Liver (tissue), 9 donors: ENCODE data around the gene ZNF775. TPM values are rescaled to one million over a fixed set of nuclear protein-coding genes. Genes with fewer than 3 reads are reported as not detected.

Experiments used
- DNase-seq: peaks from one replicate; pipeline ENCODE4 v3.0.0-alpha.2; 2017; ENCODE audit warnings: low spot score
- H3K27ac ChIP-seq, 2 donors: one replicate each; pipeline ENCODE4 v1.7.0; 2013; ENCODE audit warnings: inconsistent platforms in 2 of 2, low read length in 2 of 2, control low read depth in 1 of 2, low read depth in 1 of 2, mild to moderate bottlenecking in 1 of 2
- H3K27me3 ChIP-seq, 4 donors: one replicate each; pipeline versions ENCODE4 v1.6.1 to v1.7.0; 2013; ENCODE audit warnings: low read length in 3 of 4, inconsistent platforms in 1 of 4, mild to moderate bottlenecking in 1 of 4, moderate library complexity in 1 of 4; ENCODE audit not compliant: control insufficient read depth in 4 of 4, insufficient read depth in 4 of 4
- H3K36me3 ChIP-seq, 4 donors: one replicate each; pipeline versions ENCODE4 v1.6.1 to v1.7.0; 2013; ENCODE audit warnings: low read length in 3 of 4, mild to moderate bottlenecking in 3 of 4, low read depth in 1 of 4, moderate library complexity in 1 of 4; ENCODE audit not compliant: control insufficient read depth in 4 of 4, insufficient read depth in 3 of 4
- H3K4me1 ChIP-seq, 4 donors: one replicate each; pipeline versions ENCODE4 v1.6.1 to v1.7.0; 2013; ENCODE audit warnings: low read length in 3 of 4, mild to moderate bottlenecking in 3 of 4, moderate library complexity in 1 of 4; ENCODE audit not compliant: control insufficient read depth in 4 of 4, insufficient read depth in 4 of 4
- H3K4me3 ChIP-seq, 3 donors: one replicate each; pipeline versions ENCODE4 v1.6.1 to v1.7.0; 2013; ENCODE audit warnings: low read length in 3 of 3, control low read depth in 1 of 3, low read depth in 1 of 3, mild to moderate bottlenecking in 1 of 3
- H3K9ac ChIP-seq, 2 donors: one replicate each; pipeline ENCODE4 v1.7.0; 2013; ENCODE audit warnings: low read length in 2 of 2, mild to moderate bottlenecking in 2 of 2, moderate library complexity in 2 of 2, control low read depth in 1 of 2, low read depth in 1 of 2
- H3K9me3 ChIP-seq, 4 donors: one replicate each; pipeline versions ENCODE4 v1.6.1 to v1.7.0; 2013; ENCODE audit warnings: low read length in 3 of 4; ENCODE audit not compliant: control insufficient read depth in 4 of 4
- EGR1 ChIP-seq, 2 donors: IDR thresholded peaks; 2 replicates each; pipeline ENCODE4 v1.6.1; 2016 to 2018; ENCODE audit warnings: antibody characterized with exemption in 2 of 2, low read depth in 2 of 2
- FOXA1 ChIP-seq: IDR thresholded peaks from 2 replicates; pipeline ENCODE4 v1.6.1; 2016; ENCODE audit warnings: antibody characterized with exemption
- FOXA2 ChIP-seq: IDR thresholded peaks from 2 replicates; pipeline ENCODE4 v1.6.1; 2016; ENCODE audit warnings: antibody characterized with exemption
- GABPA ChIP-seq, 2 donors: IDR thresholded peaks in 1 of 2; conservative IDR thresholded peaks in 1 of 2; 2 replicates each; pipeline ENCODE4 v1.6.1; 2016; ENCODE audit warnings: antibody characterized with exemption in 2 of 2, mild to moderate bottlenecking in 1 of 2, moderate library complexity in 1 of 2
- HNF4A ChIP-seq, 2 donors: conservative IDR thresholded peaks; 2 replicates each; pipeline ENCODE4 v1.6.1; 2016; ENCODE audit warnings: antibody characterized with exemption in 2 of 2, mild to moderate bottlenecking in 2 of 2
- HNF4G ChIP-seq: IDR thresholded peaks from 2 replicates; pipeline ENCODE4 v1.6.1; 2016; ENCODE audit warnings: antibody characterized with exemption
- JUND ChIP-seq, 2 donors: IDR thresholded peaks; 2 replicates each; pipeline ENCODE4 v1.6.1; 2016; ENCODE audit warnings: antibody characterized with exemption in 2 of 2
- NR2F2 ChIP-seq: IDR thresholded peaks from 2 replicates; pipeline ENCODE4 v1.6.1; 2016; ENCODE audit warnings: antibody characterized with exemption
- RAD21 ChIP-seq, 2 donors: IDR thresholded peaks; 2 replicates each; pipeline ENCODE4 v1.6.1; 2016; ENCODE audit warnings: antibody characterized with exemption in 2 of 2, mild to moderate bottlenecking in 2 of 2
- RXRA ChIP-seq, 2 donors: IDR thresholded peaks; 2 replicates each; pipeline ENCODE4 v1.6.1; 2017 to 2018; ENCODE audit warnings: antibody characterized with exemption in 2 of 2, mild to moderate bottlenecking in 1 of 2
- TAF1 ChIP-seq: conservative IDR thresholded peaks from 2 replicates; pipeline ENCODE4 v1.6.1; 2016; ENCODE audit warnings: antibody characterized with exemption, mild to moderate bottlenecking
- YY1 ChIP-seq: IDR thresholded peaks from 2 replicates; pipeline ENCODE4 v1.6.1; 2016; ENCODE audit warnings: antibody characterized with exemption, mild to moderate bottlenecking
- ZBTB33 ChIP-seq: IDR thresholded peaks from 2 replicates; pipeline ENCODE4 v1.6.1; 2016; ENCODE audit warnings: antibody characterized with exemption
- WGBS: extraction: QIAGEN DNeasy Blood & Tissue Kit; methylation state at CpG from one replicate; pipeline ENCODE4 v1.1.7; 2013; 5-methylcytosine and 5-hydroxymethylcytosine counted together
- polyA plus RNA-seq, 2 donors: library from polyadenylated mRNA; stranded (reverse) in 1 of 2; unstranded in 1 of 2; fragments of 200-250 nt in 1 of 2; fragments of >200 nt in 1 of 2; fragmentation: Nextera tagmentation in 1 of 2; extraction: Ambion mirVana in 1 of 2; gene quantifications; one replicate each; pipeline versions ENCODE4 v1.2.1 to v1.2.3, GENCODE V29; 2013 to 2015
- total RNA-seq, 2 donors: library from RNA; depleted of rRNA; stranded (reverse); fragments of >200 nt; gene quantifications; one replicate each; pipeline ENCODE4 v1.2.3, GENCODE V29; 2014
- TF ChIP-seq, protein P1 (sequence below): IDR thresholded peaks from 2 replicates; pipeline ENCODE4 v1.6.1; 2016; ENCODE audit warnings: antibody characterized with exemption, mild to moderate bottlenecking
- TF ChIP-seq, protein P2 (sequence below): IDR thresholded peaks from 2 replicates; pipeline ENCODE4 v1.6.1; 2016; ENCODE audit warnings: antibody characterized with exemption
- TF ChIP-seq, protein P3 (sequence below): IDR thresholded peaks from 2 replicates; pipeline ENCODE4 v1.6.1; 2016; ENCODE audit warnings: antibody characterized with exemption
- TF ChIP-seq, protein P4 (sequence below): fragments of 150-350 bp; IDR thresholded peaks from 2 replicates; pipeline ENCODE4 v1.5.1; 2017; ENCODE audit warnings: improper control_type of control experiment, low read depth, low read length; ENCODE audit not compliant: missing input control
- donor health status: healthy.
- donor health status: healthy.
- donor health status: healthy.
- donor health status: healthy.
- donor health status: healthy.

Gene ZNF775
- total and polyA plus RNA-seq, 4 donors = 0.08 to 3.1 (median 0.52) TPM

DNA sequence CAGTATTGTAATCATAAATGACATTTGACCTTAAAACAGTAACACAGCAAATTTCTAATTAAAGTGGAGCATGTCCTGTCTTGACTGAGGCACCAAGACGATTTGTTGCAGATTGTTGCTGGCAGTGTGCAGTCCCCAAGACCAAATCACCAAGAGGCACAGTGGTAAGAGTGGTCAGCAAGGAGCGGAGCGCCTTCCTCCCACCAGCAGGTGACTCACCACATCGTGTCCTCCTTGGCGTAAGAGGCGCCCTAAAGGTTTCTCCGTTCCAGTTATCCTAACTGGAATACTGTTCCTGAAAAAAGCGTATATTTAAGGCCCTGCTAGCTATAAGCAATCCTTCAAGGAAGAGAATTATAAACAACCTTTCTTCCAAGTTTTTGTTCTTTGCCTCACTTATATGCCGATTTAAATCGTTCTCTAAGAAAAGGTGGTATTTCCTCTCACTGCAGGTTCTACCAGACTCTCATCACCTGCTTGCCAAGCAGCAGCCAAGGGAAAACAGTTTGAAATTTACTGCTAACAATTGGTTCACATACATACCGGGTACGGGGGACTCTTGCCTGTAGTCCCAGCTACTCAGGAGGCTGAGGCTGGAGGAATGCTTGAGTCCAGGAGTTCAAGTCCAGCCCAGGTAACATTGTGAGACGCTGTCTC, 21.2 kb upstream of the ZNF775 start:
- H3K27me3 ChIP-seq = no peaks in the 10 kb centered on the region
- TF ChIP-seq, protein P1, sequence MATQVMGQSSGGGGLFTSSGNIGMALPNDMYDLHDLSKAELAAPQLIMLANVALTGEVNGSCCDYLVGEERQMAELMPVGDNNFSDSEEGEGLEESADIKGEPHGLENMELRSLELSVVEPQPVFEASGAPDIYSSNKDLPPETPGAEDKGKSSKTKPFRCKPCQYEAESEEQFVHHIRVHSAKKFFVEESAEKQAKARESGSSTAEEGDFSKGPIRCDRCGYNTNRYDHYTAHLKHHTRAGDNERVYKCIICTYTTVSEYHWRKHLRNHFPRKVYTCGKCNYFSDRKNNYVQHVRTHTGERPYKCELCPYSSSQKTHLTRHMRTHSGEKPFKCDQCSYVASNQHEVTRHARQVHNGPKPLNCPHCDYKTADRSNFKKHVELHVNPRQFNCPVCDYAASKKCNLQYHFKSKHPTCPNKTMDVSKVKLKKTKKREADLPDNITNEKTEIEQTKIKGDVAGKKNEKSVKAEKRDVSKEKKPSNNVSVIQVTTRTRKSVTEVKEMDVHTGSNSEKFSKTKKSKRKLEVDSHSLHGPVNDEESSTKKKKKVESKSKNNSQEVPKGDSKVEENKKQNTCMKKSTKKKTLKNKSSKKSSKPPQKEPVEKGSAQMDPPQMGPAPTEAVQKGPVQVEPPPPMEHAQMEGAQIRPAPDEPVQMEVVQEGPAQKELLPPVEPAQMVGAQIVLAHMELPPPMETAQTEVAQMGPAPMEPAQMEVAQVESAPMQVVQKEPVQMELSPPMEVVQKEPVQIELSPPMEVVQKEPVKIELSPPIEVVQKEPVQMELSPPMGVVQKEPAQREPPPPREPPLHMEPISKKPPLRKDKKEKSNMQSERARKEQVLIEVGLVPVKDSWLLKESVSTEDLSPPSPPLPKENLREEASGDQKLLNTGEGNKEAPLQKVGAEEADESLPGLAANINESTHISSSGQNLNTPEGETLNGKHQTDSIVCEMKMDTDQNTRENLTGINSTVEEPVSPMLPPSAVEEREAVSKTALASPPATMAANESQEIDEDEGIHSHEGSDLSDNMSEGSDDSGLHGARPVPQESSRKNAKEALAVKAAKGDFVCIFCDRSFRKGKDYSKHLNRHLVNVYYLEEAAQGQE = no peak
- TF ChIP-seq HNF4G (no peak), EGR1 (IDR thresholded peaks at IDR 0.05; ENCODE audit: low read depth in 2 of 2) (no peak), HNF4A (conservative IDR thresholded peaks at IDR 0.05) (no peak)
- H3K9ac ChIP-seq = no peak overlapping the region
- no peaks in the 10 kb centered on the region for H3K36me3 ChIP-seq
- no peak overlapping the region for H3K4me3 ChIP-seq
- no peak overlapping the region for H3K27ac ChIP-seq
- no peak for DNase-seq
- no peaks in the 10 kb centered on the region for H3K9me3 ChIP-seq
- H3K4me1 ChIP-seq = peaks cover 0 to 29% (median 20%) of the 10 kb centered on the region in 4 donors
- 89% methylated on average over 13 of the region's 13 CpGs for whole genome bisulfite sequencing

GRCh38 chr7:150358433-150358832, 20.7 kb upstream of the ZNF775 start:
- WGBS = 97% methylated on average over 4 of the region's 4 CpGs
- Histone ChIP-seq H3K36me3 (no peaks in the 10 kb centered on the region), H3K9ac (no peak overlapping the region), H3K9me3 (no peaks in the 10 kb centered on the region), H3K4me1 (peaks cover 0 to 29% (median 20%) of the 10 kb centered on the region in 4 donors), H3K27me3 (no peaks in the 10 kb centered on the region), H3K4me3 (no peak overlapping the region), H3K27ac (no peak overlapping the region)
- DNase-seq = no peak
- no peak for TF ChIP-seq RXRA (IDR thresholded peaks at IDR 0.05)
- TF ChIP-seq, protein P2, sequence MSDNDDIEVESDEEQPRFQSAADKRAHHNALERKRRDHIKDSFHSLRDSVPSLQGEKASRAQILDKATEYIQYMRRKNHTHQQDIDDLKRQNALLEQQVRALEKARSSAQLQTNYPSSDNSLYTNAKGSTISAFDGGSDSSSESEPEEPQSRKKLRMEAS = no peak
- no peak for TF ChIP-seq YY1
- no peak for TF ChIP-seq HNF4A (conservative IDR thresholded peaks at IDR 0.05)
- no peak for TF ChIP-seq FOXA2
- TF ChIP-seq NR2F2 = no peak
- TF ChIP-seq, protein P1 = no peak
- no peak for TF ChIP-seq RAD21 (IDR thresholded peaks at IDR 0.05)
- TF ChIP-seq, protein P3, sequence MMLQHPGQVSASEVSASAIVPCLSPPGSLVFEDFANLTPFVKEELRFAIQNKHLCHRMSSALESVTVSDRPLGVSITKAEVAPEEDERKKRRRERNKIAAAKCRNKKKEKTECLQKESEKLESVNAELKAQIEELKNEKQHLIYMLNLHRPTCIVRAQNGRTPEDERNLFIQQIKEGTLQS = no peak
- TF ChIP-seq EGR1 (IDR thresholded peaks at IDR 0.05; ENCODE audit: low read depth in 2 of 2) = no peak
- TF ChIP-seq, protein P4, sequence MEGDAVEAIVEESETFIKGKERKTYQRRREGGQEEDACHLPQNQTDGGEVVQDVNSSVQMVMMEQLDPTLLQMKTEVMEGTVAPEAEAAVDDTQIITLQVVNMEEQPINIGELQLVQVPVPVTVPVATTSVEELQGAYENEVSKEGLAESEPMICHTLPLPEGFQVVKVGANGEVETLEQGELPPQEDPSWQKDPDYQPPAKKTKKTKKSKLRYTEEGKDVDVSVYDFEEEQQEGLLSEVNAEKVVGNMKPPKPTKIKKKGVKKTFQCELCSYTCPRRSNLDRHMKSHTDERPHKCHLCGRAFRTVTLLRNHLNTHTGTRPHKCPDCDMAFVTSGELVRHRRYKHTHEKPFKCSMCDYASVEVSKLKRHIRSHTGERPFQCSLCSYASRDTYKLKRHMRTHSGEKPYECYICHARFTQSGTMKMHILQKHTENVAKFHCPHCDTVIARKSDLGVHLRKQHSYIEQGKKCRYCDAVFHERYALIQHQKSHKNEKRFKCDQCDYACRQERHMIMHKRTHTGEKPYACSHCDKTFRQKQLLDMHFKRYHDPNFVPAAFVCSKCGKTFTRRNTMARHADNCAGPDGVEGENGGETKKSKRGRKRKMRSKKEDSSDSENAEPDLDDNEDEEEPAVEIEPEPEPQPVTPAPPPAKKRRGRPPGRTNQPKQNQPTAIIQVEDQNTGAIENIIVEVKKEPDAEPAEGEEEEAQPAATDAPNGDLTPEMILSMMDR = no peak
- no peak for TF ChIP-seq HNF4G
- no peak for TF ChIP-seq FOXA1
- no peak for TF ChIP-seq GABPA (IDR thresholded peaks at IDR 0.05 in 1 of 2, conservative IDR thresholded peaks at IDR 0.05 in 1 of 2)
- no peak for TF ChIP-seq TAF1
- no peak for TF ChIP-seq JUND (IDR thresholded peaks at IDR 0.05)
- no peak for TF ChIP-seq ZBTB33
